ENCODE results near the gene CD300E.
"Not testable (repeated sequence)": the region's sequence is repeated elsewhere in the genome, so short reads cannot be mapped to it uniquely, and the experiment has no call there.

CD300E gene

DNA sequence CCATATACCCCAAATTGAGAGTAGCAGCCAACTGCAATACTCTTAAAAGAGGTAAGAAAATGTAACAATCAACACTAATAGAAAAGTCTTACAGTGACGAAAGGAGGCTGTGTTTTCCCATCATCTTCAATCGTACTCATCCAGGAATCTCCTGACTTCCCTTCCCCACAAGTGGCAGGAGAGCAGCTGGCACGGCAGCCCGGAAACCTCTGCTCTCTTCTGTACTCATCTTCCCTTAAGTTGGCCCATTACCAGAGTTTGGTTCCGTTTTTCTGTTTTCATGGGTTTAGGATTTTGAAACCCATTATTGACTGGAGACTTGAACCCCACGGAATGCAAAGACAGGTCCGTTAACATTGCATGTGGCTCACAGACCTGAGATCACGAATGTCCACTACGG is 44.6 kb downstream of the CD300E start:
- ChIA-PET CTCF (interaction anchor here (1.2 to 1.5 kb wide), 2 partner anchors 13 to 78 kb away, joined by 3 read pairs; no protein-coding TSS in a partner anchor), POLR2A (no interaction called here)
- DNase-seq (ENCODE audit: extremely low spot score) = no peak
- TF ChIP-seq, protein P1, sequence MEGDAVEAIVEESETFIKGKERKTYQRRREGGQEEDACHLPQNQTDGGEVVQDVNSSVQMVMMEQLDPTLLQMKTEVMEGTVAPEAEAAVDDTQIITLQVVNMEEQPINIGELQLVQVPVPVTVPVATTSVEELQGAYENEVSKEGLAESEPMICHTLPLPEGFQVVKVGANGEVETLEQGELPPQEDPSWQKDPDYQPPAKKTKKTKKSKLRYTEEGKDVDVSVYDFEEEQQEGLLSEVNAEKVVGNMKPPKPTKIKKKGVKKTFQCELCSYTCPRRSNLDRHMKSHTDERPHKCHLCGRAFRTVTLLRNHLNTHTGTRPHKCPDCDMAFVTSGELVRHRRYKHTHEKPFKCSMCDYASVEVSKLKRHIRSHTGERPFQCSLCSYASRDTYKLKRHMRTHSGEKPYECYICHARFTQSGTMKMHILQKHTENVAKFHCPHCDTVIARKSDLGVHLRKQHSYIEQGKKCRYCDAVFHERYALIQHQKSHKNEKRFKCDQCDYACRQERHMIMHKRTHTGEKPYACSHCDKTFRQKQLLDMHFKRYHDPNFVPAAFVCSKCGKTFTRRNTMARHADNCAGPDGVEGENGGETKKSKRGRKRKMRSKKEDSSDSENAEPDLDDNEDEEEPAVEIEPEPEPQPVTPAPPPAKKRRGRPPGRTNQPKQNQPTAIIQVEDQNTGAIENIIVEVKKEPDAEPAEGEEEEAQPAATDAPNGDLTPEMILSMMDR (IDR thresholded peaks at IDR 0.05; ENCODE audit: control extremely low read depth, extremely low read depth, low read depth, missing control alignments) = no peak

DNA sequence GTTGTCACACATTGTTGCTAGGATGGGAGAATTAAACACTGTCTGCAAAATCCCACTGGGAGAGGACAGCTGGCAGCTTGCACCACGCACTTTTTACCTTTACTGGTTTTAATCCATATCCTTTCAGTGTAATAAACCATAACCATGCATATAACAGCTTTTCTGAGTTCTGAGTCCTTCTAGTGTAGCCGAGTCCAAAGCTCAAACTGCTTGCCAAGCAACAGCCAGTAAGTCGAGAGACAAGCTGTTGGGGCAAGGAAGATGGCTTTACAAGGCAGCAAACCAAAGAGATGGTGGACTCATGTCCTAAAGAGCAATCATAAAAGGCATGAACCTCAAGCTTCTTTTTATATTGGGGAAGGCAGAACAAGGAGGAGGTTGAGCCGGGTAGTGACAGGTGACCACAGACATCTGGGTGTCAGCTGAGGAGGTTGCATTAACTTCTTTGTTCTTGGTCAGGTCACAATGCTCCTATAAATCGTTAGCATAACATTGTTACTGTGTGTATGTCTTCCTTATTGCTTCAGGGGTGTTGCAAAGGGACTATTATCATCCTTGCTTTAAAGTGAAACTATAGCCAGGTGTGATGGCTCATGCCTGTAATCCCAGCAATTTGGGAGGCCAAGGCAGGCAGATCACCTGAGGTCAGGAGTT is 48.9 kb downstream of the CD300E start:
- TF ChIP-seq, protein P1 (IDR thresholded peaks at IDR 0.05; ENCODE audit: control extremely low read depth, extremely low read depth, low read depth, missing control alignments) = no peak
- DNase-seq (ENCODE audit: extremely low spot score) = no peak
- POLR2A ChIA-PET = no interaction called here
- CTCF ChIA-PET = interaction anchor here (0.9 to 1.5 kb wide), 3 partner anchors 8 to 28 kb away, joined by 3 to 6 read pairs (median 3); no protein-coding TSS in a partner anchor

DNA sequence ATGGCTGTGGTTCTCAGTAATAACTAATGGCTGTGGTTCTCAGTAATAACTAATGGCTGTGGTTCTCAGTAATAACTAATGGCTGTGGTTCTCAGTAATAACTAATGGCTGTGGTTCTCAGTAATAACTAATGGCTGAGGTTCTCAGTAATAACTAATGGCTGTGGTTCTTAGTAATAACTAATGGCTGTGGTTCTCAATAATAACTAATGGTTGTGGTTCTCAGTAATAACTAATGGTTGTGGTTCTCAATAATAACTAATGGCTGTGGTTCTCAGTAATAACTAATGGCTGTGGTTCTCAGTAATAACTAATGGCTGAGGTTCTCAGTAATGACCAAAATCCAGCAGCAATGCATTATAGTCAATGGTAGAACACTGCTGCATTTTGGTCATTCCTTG is 49.9 kb downstream of the CD300E start:
- DNase-seq (ENCODE audit: extremely low spot score); POLR2A ChIA-PET: not testable (repeated sequence)
- CTCF ChIA-PET = interaction anchor here (0.8 to 1.5 kb wide), 6 partner anchors 7 to 183 kb away, joined by 3 to 6 read pairs (median 3); partner anchors contain the start of gene RAB37

DNA sequence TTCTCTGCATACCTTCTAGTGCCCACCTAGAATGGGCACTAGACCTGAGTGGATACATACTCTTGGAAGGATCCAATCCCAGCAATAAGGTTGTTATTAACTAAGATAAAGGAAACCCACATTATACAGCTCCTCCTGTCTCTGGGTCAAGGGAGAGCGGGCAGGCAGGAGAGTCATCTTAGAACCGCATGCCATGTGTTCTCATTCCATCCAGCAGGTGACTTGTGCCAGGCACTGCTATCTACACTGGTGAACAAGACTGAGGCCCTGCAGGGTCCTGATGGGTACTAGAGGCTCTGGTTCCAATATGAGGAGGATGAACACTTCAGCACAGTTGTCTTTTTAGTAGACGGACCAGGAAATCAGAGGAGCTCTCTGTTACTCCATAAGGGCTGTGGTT is 50.4 kb downstream of the CD300E start:
- ChIA-PET POLR2A (no interaction called here), CTCF (interaction anchor here (0.8 to 1.5 kb wide), 5 partner anchors 20 to 182 kb away, joined by 3 to 6 read pairs (median 3); partner anchors contain the start of gene RAB37)
- no peak for DNase-seq (ENCODE audit: extremely low spot score)
- TF ChIP-seq, protein P1 (IDR thresholded peaks at IDR 0.05; ENCODE audit: control extremely low read depth, extremely low read depth, low read depth, missing control alignments) = no peak

DNA sequence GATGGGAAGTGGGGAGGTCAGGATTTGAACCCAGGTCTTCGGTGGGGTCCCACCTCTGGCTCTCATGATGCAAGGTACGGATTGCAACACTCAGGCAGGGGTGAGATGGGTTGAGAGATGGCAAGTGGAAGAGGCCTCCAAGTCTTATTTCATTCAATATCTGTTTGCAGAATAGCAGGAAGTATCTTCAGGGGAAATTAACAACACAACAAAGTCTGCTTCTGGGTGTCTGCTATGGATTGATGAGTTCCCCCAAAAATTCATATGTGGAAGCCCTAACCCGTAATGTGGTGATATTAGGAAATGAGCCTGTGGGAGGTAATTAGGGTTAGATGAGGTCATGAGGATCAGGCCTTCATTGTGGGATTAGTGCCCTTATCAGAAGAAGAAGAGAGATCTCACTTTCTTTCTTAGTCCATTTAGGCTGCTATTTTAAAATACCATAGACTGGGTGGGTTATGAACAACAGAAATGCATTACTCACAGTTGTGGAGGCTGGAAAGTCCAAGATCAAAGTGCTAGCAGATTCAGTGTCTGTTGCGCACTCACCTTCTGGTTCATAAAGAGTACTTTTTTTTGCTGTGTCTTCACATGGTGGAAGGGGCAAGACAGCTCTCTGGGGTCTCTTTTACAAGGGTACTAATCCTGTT is 51.8 kb downstream of the CD300E start:
- ChIA-PET POLR2A (no interaction called here), CTCF (no interaction called here)
- no peak for DNase-seq (ENCODE audit: extremely low spot score)
- TF ChIP-seq, protein P1 (IDR thresholded peaks at IDR 0.05; ENCODE audit: control extremely low read depth, extremely low read depth, low read depth, missing control alignments) = no peak

DNA sequence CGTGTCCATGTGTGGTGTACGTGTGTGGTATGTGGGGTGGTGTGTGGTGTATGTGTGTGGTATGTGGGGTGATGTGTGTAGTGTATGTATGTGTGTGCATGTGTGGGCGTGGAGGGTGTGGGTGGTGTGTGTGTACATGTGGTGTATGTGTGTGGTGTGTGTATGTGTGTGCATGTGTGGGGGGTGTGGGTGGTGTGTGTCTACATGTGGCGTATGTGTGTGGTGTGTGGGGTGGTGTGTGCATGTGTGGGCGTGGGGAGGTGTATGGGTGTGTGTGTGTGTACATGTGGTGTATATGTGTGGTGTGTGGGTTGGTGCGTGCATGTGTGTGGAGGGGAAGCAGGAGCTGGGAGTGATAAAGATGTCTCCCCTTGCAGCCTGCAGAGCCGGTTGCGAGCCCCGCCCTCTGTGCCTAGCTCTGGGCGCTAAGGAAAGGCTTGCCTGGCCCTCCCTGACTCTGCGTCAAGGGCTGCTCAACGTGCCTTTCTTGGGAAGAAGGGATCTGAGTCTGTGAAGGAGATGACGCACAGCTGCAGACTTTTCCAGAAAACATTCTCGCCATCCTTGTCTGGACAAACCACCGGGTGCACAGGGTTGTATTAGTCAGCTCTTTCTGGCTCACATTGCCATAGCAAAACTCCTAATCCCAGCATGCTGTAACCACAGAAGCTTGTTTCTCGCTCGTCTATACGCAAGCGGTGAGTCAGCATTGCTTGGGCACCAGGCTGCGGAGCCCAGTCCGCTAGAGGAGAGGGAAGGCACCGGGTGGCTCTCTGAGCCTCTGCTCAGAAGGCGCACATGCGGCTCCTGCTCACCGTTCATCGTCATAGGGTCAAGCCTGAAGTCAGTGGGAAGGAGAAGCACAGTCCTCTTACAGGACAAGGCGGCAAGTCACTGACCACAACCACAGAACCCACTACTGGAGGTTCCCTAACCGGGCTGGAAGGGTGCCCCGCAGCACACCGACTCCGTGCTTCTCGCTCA is 54.2 kb downstream of the CD300E start:
- POLR2A ChIA-PET = no interaction called here
- CTCF ChIA-PET = interaction anchor here (1.6 kb wide), 1 partner anchor 202 kb away, joined by 4 read pairs; no protein-coding TSS in a partner anchor
- TF ChIP-seq, protein P1 (IDR thresholded peaks at IDR 0.05; ENCODE audit: control extremely low read depth, extremely low read depth, low read depth, missing control alignments) = no peak
- DNase-seq (ENCODE audit: extremely low spot score) = no peak
